OCI-LY3 (cell line): ENCODE data around the gene CD24.
"Not testable (repeated sequence)": the region's sequence is repeated elsewhere in the genome, so short reads cannot be mapped to it uniquely, and the experiment has no call there.

ENCODE experiments used
- H2AFZ ChIP-seq: fragments of 200-600, 300-600 bp; shearing (Covaris generic); 2 replicates; pipeline ENCODE4 v1.6.0; 2014; ENCODE audit warnings: antibody characterized with exemption, low read depth, low read length
- H3K27ac ChIP-seq: fragments of 200-600, 300-600 bp; sonication (generic); 2 replicates; pipeline ENCODE4 v1.5.1; 2014; ENCODE audit warnings: mild to moderate bottlenecking, low read length, moderate library complexity, mixed read lengths
- H3K27me3 ChIP-seq: fragments of 200-600, 300-600 bp; sonication (generic); 2 replicates; pipeline ENCODE4 v1.6.1; 2014; ENCODE audit warnings: low read depth, low read length, mixed read lengths
- H3K36me3 ChIP-seq: fragments of 200-600, 300-600 bp; sonication (generic); replicated peaks from 2 replicates; pipeline ENCODE3; 2014; ENCODE audit warnings: low read depth, low read length, mixed read lengths
- H3K4me1 ChIP-seq: fragments of 300-600, 200-600 bp; sonication (generic); 2 replicates; pipeline ENCODE4 v1.6.1; 2014; ENCODE audit warnings: low read length, mixed read lengths
- H3K4me2 ChIP-seq: fragments of 200-600, 300-600 bp; sonication (generic); 2 replicates; pipeline ENCODE4 v1.6.1; 2014; ENCODE audit warnings: low read length, mixed read lengths
- H3K4me3 ChIP-seq: fragments of 300-600, 200-600 bp; sonication (generic); 2 replicates; pipeline ENCODE4 v1.5.1; 2014; ENCODE audit warnings: antibody characterized with exemption, mild to moderate bottlenecking, low read length, moderate library complexity
- H3K79me2 ChIP-seq: fragments of 300-600, 200-600 bp; shearing (Covaris generic); 2 replicates; pipeline ENCODE4 v1.6.1; 2014; ENCODE audit warnings: mild to moderate bottlenecking, low read length, mixed read lengths
- H3K9ac ChIP-seq: fragments of 300-600, 200-600 bp; shearing (Covaris generic); 2 replicates; pipeline ENCODE4 v1.6.0; 2014; ENCODE audit warnings: mild to moderate bottlenecking, low read length, moderate library complexity
- H3K9me3 ChIP-seq: fragments of 200-600, 300-600 bp; shearing (Covaris generic); 2 replicates; pipeline ENCODE4 v1.6.1; 2014; ENCODE audit warnings: low read length, mixed read lengths; ENCODE audit not compliant: insufficient read depth
- H4K20me1 ChIP-seq: fragments of 200-600, 300-600 bp; sonication (generic); 2 replicates; pipeline ENCODE4 v1.6.1; 2016; ENCODE audit warnings: low read length, mixed read lengths; ENCODE audit not compliant: insufficient read depth
- EZH2phosphoT487 ChIP-seq: fragments of 200-600 bp; shearing (Covaris generic); IDR thresholded peaks from 2 replicates; pipeline ENCODE4 v1.6.1; 2018; ENCODE audit warnings: antibody characterized with exemption, mixed run types, low read depth
- TF ChIP-seq, protein P1 (sequence below): fragments of 200-600, 300-600 bp; sonication (generic); IDR thresholded peaks from 2 replicates; pipeline ENCODE4 v1.5.1; 2014; ENCODE audit warnings: antibody characterized with exemption, low read length, low read depth

CD24 gene

DNA sequence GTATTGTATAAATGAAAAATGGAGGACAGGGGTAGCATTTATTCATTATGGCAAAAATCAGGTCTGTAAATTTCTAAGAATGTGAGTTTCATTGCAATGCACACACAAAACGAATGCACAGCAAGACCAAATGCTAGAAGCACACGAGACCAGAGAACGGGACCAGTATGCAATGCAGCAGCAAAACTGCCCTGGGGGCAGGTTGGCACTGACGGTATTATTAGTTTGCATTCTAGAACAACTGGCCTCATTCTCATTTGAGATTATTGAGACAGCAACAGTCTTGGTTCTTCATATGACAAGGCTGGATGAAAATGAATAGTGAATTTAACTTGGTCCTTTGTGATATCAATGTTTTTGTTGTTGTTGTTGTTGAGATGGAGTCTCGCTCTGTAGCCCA, 44.5 kb upstream of the CD24 start:
- TF ChIP-seq, protein P1, sequence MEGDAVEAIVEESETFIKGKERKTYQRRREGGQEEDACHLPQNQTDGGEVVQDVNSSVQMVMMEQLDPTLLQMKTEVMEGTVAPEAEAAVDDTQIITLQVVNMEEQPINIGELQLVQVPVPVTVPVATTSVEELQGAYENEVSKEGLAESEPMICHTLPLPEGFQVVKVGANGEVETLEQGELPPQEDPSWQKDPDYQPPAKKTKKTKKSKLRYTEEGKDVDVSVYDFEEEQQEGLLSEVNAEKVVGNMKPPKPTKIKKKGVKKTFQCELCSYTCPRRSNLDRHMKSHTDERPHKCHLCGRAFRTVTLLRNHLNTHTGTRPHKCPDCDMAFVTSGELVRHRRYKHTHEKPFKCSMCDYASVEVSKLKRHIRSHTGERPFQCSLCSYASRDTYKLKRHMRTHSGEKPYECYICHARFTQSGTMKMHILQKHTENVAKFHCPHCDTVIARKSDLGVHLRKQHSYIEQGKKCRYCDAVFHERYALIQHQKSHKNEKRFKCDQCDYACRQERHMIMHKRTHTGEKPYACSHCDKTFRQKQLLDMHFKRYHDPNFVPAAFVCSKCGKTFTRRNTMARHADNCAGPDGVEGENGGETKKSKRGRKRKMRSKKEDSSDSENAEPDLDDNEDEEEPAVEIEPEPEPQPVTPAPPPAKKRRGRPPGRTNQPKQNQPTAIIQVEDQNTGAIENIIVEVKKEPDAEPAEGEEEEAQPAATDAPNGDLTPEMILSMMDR, result no peak
- TF ChIP-seq EZH2phosphoT487, result no peak
- Histone ChIP-seq H3K9ac (no peak overlapping the region), H2AFZ (no peak overlapping the region), H3K4me3 (no peak overlapping the region), H3K4me2 (no peak overlapping the region), H3K9me3 (no peaks in the 10 kb centered on the region), H3K27ac (no peak overlapping the region), H3K27me3 (no peaks in the 10 kb centered on the region), H3K79me2 (no peaks in the 10 kb centered on the region), H4K20me1 (no peaks in the 10 kb centered on the region), H3K36me3 (no peaks in the 10 kb centered on the region), H3K4me1 (peaks cover 5% of the 10 kb centered on the region)

DNA sequence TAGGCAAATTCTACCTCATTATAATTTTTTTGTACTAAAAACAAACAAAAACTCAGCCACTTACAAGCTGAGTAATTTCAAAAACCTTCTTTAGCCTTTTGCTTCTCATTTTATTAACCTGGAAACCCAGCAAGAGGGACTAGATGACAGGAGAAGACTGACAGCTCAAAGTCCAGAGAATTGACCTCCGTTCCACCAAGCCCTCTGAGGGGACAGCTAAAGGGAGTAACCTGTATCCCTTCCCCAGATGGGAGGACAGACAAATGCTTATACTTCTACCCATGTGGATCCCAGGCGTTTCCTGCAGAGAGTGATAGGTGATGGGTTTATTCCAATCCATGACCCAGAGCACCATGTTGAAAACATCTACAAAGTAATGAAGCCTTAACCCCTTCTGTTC, 35.0 kb upstream of the CD24 start:
- no peak overlapping the region for H3K9ac ChIP-seq
- H4K20me1 ChIP-seq, result no peaks in the 10 kb centered on the region
- H3K36me3 ChIP-seq, result no peaks in the 10 kb centered on the region
- H3K79me2 ChIP-seq, result no peaks in the 10 kb centered on the region
- no peak overlapping the region for H3K4me2 ChIP-seq
- H3K27ac ChIP-seq, result no peak overlapping the region
- no peaks in the 10 kb centered on the region for H3K9me3 ChIP-seq
- no peak for TF ChIP-seq EZH2phosphoT487
- TF ChIP-seq, protein P1, result no peak
- no peaks in the 10 kb centered on the region for H3K4me1 ChIP-seq
- H2AFZ ChIP-seq, result no peak overlapping the region
- no peaks in the 10 kb centered on the region for H3K27me3 ChIP-seq
- H3K4me3 ChIP-seq, result no peak overlapping the region

DNA sequence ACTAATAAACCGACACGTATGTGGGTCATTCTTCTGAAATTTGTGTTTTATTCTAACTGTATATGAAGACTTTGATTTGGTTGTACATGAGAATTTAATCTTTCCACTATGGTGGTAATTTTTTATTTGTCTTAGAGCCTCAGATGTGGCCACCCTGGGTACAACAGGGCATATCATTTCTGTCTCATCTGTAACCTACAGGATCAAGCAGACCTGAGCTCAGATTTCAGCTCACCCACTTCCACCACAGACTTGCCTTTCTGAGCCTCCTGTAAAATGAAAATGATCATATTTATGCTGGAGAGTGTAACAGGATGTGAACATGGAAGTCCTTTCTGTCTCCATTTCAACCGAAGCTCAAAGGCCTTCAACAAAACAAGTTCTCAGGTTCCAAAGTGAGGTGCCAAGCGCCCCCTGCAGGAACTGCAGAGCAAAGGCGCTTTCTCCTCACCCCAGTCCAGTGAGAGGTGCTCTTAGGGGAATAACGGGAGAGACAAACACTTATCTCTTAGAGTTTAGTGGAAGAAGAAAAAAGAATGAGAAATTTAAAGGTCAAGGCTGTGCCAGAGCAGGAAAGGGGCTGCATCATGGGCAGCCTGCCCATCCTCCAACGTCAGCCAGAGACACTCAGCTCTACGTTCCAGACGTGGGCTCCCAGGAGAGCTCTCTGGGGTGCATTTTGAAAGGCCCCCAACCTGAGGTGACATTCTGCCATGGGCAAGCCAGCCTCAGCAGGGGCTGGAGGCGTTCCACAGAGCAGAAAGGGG, 23.0 kb upstream of the CD24 start:
- Histone ChIP-seq H4K20me1 (no peaks in the 10 kb centered on the region), H3K4me1 (no peaks in the 10 kb centered on the region), H3K9me3 (no peaks in the 10 kb centered on the region), H3K27me3 (no peaks in the 10 kb centered on the region), H3K4me3 (no peak overlapping the region), H3K79me2 (no peaks in the 10 kb centered on the region), H3K27ac (no peak overlapping the region), H3K36me3 (no peaks in the 10 kb centered on the region), H2AFZ (peak overlapping the region; percentile 67; the same call in 1 of the 2 replicates), H3K4me2 (peak overlapping the region; percentile 39; the same call in 1 of the 2 replicates), H3K9ac (no peak overlapping the region)
- no peak for TF ChIP-seq EZH2phosphoT487
- TF ChIP-seq, protein P1, result peak; percentile 84

DNA sequence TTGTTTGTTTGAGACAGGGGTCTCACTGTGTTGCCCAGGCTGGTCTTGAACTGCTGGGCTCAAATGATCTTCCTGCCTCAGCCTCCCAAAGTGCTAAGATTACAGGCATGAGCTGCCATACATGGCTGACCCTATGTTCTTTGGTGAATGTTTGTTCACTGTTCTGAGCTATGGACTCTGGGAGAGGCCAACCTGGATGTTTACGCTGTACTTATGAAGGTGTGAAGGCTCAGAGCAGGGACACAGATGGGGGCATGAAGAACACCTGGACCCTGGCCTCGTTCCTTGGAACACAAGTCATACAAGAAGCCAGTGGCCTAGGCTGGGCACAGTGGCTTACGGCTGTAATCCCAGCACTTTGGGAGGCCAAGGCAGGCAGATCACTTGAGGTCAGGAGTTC, 21.1 kb upstream of the CD24 start:
- Histone ChIP-seq H3K79me2 (no peaks in the 10 kb centered on the region), H3K9ac (no peak overlapping the region), H2AFZ (no peak overlapping the region), H4K20me1 (no peaks in the 10 kb centered on the region), H3K36me3 (no peaks in the 10 kb centered on the region), H3K4me3 (no peak overlapping the region), H3K27ac (no peak overlapping the region), H3K4me1 (no peaks in the 10 kb centered on the region), H3K4me2 (no peak overlapping the region), H3K9me3 (no peaks in the 10 kb centered on the region), H3K27me3 (no peaks in the 10 kb centered on the region)
- TF ChIP-seq, protein P1, result no peak
- no peak for TF ChIP-seq EZH2phosphoT487

DNA sequence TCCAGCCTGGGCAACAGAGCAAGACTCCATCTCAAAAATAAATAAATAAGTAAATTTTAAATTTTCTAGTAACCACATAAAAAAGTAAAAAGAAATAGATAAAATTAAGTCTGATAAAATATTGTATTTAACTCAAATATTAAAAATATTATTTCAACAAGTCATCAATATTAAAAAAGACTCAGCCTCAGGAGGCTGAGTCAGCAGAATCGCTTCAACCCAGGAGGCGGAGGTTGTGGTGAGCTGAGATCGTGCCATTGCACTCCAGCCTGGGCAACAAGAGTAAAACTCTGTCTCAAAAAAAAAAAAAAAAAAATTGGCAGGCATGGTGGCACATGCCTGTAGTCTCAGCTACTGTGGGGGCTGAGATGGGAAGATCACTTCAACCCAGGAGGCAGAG, 15.2 kb upstream of the CD24 start:
- H3K4me3 ChIP-seq, H4K20me1 ChIP-seq, H3K4me2 ChIP-seq, H3K79me2 ChIP-seq, H3K9me3 ChIP-seq, H3K9ac ChIP-seq, H3K27ac ChIP-seq, H3K36me3 ChIP-seq, H3K4me1 ChIP-seq, H3K27me3 ChIP-seq, H2AFZ ChIP-seq: not testable (repeated sequence)
